GM23248 (cell line): ENCODE data around the gene LMX1B. TPM values are rescaled to one million over a fixed set of nuclear protein-coding genes. Genes with fewer than 3 reads are reported as not detected.
"Not testable (repeated sequence)": the region's sequence is repeated elsewhere in the genome, so short reads cannot be mapped to it uniquely, and the experiment has no call there.

Experiments
- DNase-seq: peaks from one replicate; pipeline ENCODE4 v3.0.0-alpha.2; 2015
- H2AFZ ChIP-seq: fragments of 200-600 bp; sonication (generic); 2 replicates; pipeline ENCODE4 v1.6.1; 2016; ENCODE audit warnings: antibody characterized with exemption
- H3F3A ChIP-seq: fragments of 200-600 bp; sonication (generic); 2 replicates; pipeline ENCODE4 v1.6.1; 2016; ENCODE audit warnings: mild to moderate bottlenecking, antibody characterized with exemption, mixed run types; ENCODE audit not compliant: insufficient read depth
- H3K27ac ChIP-seq: fragments of 200-600 bp; sonication (generic); 2 replicates; pipeline ENCODE4 v1.5.1; 2016; ENCODE audit warnings: mild to moderate bottlenecking
- H3K27me3 ChIP-seq: fragments of 200-600 bp; sonication (generic); replicated peaks from 2 replicates; pipeline ENCODE4 v1.6.1; 2016; ENCODE audit warnings: mild to moderate bottlenecking; ENCODE audit not compliant: insufficient read depth
- H3K36me3 ChIP-seq: fragments of 200-600 bp; sonication (generic); 2 replicates; pipeline ENCODE4 v1.6.1; 2016; ENCODE audit warnings: low read depth, mild to moderate bottlenecking
- H3K4me1 ChIP-seq: fragments of 200-600 bp; sonication (generic); 2 replicates; pipeline ENCODE4 v1.6.1; 2016; ENCODE audit warnings: mild to moderate bottlenecking; ENCODE audit not compliant: insufficient read depth
- H3K4me2 ChIP-seq: fragments of 200-600 bp; sonication (generic); one replicate; pipeline ENCODE4 v1.6.1; 2016; ENCODE audit warnings: mild to moderate bottlenecking; ENCODE audit not compliant: unreplicated experiment
- H3K4me3 ChIP-seq: fragments of 200-600 bp; sonication (generic); 2 replicates; pipeline ENCODE4 v1.5.1; 2016; ENCODE audit warnings: mild to moderate bottlenecking
- H3K79me2 ChIP-seq: fragments of 200-600 bp; sonication (generic); 2 replicates; pipeline ENCODE4 v1.6.1; 2016; ENCODE audit warnings: mild to moderate bottlenecking; ENCODE audit not compliant: insufficient read depth
- H3K9ac ChIP-seq: fragments of 200-600 bp; sonication (generic); 2 replicates; pipeline ENCODE4 v1.6.1; 2016; ENCODE audit warnings: mild to moderate bottlenecking
- H3K9me2 ChIP-seq: fragments of 200-600 bp; sonication (generic); 2 replicates; pipeline ENCODE4 v1.6.1; 2016; ENCODE audit warnings: mixed run types, mild to moderate bottlenecking, moderate library complexity; ENCODE audit not compliant: insufficient read depth
- H3K9me3 ChIP-seq: fragments of 200-600 bp; sonication (generic); one replicate; pipeline ENCODE4 v1.6.1; 2017; ENCODE audit warnings: low read depth
- H4K20me1 ChIP-seq: fragments of 200-600 bp; sonication (generic); 2 replicates; pipeline ENCODE4 v1.6.0; 2016; ENCODE audit not compliant: insufficient read depth
- EZH2 ChIP-seq: fragments of 200-600 bp; sonication (generic); IDR thresholded peaks from 2 replicates; pipeline ENCODE4 v1.6.1; 2018; ENCODE audit warnings: antibody characterized with exemption, mild to moderate bottlenecking; ENCODE audit not compliant: insufficient read depth, poor library complexity, severe bottlenecking
- EZH2phosphoT487 ChIP-seq: fragments of 200-600 bp; sonication (generic); IDR thresholded peaks from 2 replicates; pipeline ENCODE4 v1.6.1; 2018; ENCODE audit warnings: antibody characterized with exemption, moderate library complexity, mild to moderate bottlenecking, low read depth; ENCODE audit not compliant: insufficient read depth
- WGBS, 2 experiments: methylation state at CpG; one replicate each; pipeline ENCODE4 v1.1.6; 2015 to 2017; ENCODE audit warnings: low lambda C conversion rate in 2 of 2, low coverage in 1 of 2; ENCODE audit errors: missing lambda C conversion rate in 2 of 2; 5-methylcytosine and 5-hydroxymethylcytosine counted together
- in situ Hi-C: fragments of 300-500 bp; cut with MboI; formaldehyde crosslinking; loops from 2 replicates; pipeline ENCODE4 v1.15.0; 2020
- polyA plus RNA-seq: library from polyadenylated mRNA; unstranded; fragments of >200 nt; fragmentation: Nextera tagmentation; extraction: Ambion mirVana; gene quantifications from 2 replicates; pipeline ENCODE4 v1.2.1, GENCODE V29; 2016
- total RNA-seq: library from RNA; depleted of rRNA; stranded (reverse); fragments of >200 nt; shearing (Covaris generic); gene quantifications from 2 replicates; pipeline ENCODE4 v1.2.3, GENCODE V29; 2014

The LMX1B gene
- total and polyA plus RNA-seq, 2 experiments from 2014 or later = not detected

DNA sequence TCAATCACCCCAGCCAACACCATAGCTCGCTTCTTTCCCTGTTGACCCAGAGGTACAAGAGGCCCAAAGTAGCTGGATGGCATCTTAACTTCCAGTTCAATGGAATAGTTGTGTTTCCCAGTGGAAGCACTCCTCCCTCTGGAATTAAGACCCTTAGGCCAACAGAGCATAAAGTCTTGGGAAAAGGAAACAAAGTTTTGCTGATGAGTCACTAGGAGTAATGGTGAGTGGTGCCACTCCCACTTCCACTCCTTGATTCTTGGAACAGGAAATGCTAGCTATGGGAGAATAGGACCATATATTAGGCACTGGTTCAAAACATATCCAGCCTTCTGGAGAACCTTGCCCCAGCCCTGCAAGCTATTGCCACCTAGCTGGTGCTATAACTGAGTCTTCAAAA, 44.7 kb upstream of the LMX1B start:
- Histone ChIP-seq H3K9me2 (no peaks in the 10 kb centered on the region), H3K4me2 (no peak overlapping the region), H3K4me1 (no peaks in the 10 kb centered on the region), H3K9me3 (no peaks in the 10 kb centered on the region), H3K79me2 (no peaks in the 10 kb centered on the region), H2AFZ (no peak overlapping the region), H3K4me3 (no peak overlapping the region), H3K27ac (no peak overlapping the region), H3K27me3 (peaks cover 18% of the 10 kb centered on the region; the same call in 1 of the 2 replicates), H3K9ac (no peak overlapping the region), H3F3A (no peaks in the 10 kb centered on the region), H3K36me3 (no peaks in the 10 kb centered on the region), H4K20me1 (no peaks in the 10 kb centered on the region)
- TF ChIP-seq EZH2phosphoT487 (no peak), EZH2 (no peak)
- in situ Hi-C loops = no loop called here
- peak; percentile 33 for DNase-seq
- 96 to 100% methylated on average over 1 of the region's 1 CpG for WGBS, 2 experiments

DNA sequence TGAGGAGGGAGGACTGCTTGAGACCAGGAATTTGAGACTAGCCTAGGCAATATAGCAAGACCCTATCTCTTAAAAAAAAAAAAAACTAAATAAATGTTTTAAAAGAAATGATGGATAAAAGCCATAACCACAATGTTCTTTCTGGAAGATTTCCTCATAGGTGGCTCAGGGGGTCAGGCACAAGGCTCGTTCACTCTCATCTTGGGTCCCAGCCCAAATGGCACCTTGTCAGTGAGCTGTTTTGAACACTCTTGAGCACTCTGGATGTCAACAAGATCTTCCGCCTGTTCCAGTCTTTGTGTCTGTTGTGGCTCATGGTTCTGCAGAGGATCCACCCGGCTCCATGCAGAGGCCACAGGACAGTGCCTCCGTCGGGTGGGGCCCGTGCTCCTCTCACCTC, 35.7 kb upstream of the LMX1B start:
- no peak overlapping the region for H2AFZ ChIP-seq
- no peaks in the 10 kb centered on the region for H3K9me2 ChIP-seq
- in situ Hi-C loops = no loop called here
- no peaks in the 10 kb centered on the region for H3K36me3 ChIP-seq
- no peaks in the 10 kb centered on the region for H3F3A ChIP-seq
- H4K20me1 ChIP-seq = no peaks in the 10 kb centered on the region
- no peaks in the 10 kb centered on the region for H3K79me2 ChIP-seq
- no peak overlapping the region for H3K4me3 ChIP-seq
- no peak overlapping the region for H3K4me2 ChIP-seq
- no peaks in the 10 kb centered on the region for H3K9me3 ChIP-seq
- H3K9ac ChIP-seq = no peak overlapping the region
- H3K4me1 ChIP-seq = no peaks in the 10 kb centered on the region
- H3K27me3 ChIP-seq = peaks cover 34% of the 10 kb centered on the region
- no peak for DNase-seq
- TF ChIP-seq EZH2 (no peak), EZH2phosphoT487 (no peak)
- 55 to 60% methylated on average over 6 of the region's 6 CpGs for WGBS, 2 experiments
- no peak overlapping the region for H3K27ac ChIP-seq

DNA sequence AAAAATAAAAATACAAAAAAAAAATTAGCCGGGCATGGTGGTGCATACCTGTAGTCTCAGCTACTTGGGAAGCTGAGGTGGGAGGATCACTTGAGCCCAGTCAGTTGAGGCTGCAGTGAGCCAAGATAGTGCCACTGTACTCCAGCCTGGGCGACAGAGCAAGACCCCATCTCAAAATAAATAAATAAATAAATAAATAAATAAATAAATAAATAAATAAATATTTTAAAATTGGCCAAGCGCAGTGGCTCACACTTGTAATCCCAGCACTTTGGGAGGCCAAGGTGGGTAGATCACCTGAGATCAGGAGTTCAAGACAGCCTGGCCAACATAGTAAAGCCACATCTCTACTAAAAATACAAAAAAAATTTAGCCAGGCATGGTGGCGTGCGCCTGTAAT, 33.4 kb upstream of the LMX1B start:
- H3K4me3 ChIP-seq, H2AFZ ChIP-seq, H3K9ac ChIP-seq, H4K20me1 ChIP-seq, DNase-seq, H3K4me2 ChIP-seq, H3K36me3 ChIP-seq, H3K27ac ChIP-seq, H3K9me2 ChIP-seq, H3K9me3 ChIP-seq, H3K4me1 ChIP-seq, in situ Hi-C loops, H3K79me2 ChIP-seq, H3F3A ChIP-seq: not testable (repeated sequence)
- peaks cover 43% of the 10 kb centered on the region for H3K27me3 ChIP-seq
- 64 to 66% methylated on average over 5 of the region's 5 CpGs for WGBS, 2 experiments

DNA sequence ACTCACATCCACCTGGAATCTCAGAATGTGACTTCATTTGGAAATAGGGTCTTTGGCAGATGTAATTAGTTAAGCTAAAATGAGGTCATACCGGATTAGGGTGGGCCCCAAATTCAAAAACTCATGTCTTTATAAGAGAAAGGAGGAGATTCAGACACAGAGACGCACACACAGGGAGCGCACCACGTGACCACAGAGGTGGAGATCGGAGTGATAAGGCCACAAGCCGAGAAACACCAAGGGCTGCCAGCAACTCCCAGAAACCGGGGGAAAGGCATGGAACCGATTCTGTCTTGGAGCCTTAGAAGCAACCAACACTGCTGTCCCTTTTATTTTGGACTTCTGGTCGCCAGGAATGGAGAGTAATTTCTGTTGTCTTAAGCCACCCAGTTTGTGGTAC, 31.8 kb upstream of the LMX1B start:
- no peak overlapping the region for H3K4me2 ChIP-seq
- H3K27ac ChIP-seq = no peak overlapping the region
- WGBS, 2 experiments = 23 to 40% methylated on average over 9 of the region's 9 CpGs
- no peak for DNase-seq
- no peaks in the 10 kb centered on the region for H4K20me1 ChIP-seq
- H3K9me2 ChIP-seq = no peaks in the 10 kb centered on the region
- in situ Hi-C loops = no loop called here
- no peak overlapping the region for H2AFZ ChIP-seq
- no peaks in the 10 kb centered on the region for H3K36me3 ChIP-seq
- no peak overlapping the region for H3K9ac ChIP-seq
- no peaks in the 10 kb centered on the region for H3K9me3 ChIP-seq
- no peaks in the 10 kb centered on the region for H3F3A ChIP-seq
- H3K79me2 ChIP-seq = no peaks in the 10 kb centered on the region
- no peak overlapping the region for H3K4me3 ChIP-seq
- peaks cover 41% of the 10 kb centered on the region for H3K27me3 ChIP-seq
- TF ChIP-seq EZH2phosphoT487 (no peak), EZH2 (no peak)
- H3K4me1 ChIP-seq = no peaks in the 10 kb centered on the region

DNA sequence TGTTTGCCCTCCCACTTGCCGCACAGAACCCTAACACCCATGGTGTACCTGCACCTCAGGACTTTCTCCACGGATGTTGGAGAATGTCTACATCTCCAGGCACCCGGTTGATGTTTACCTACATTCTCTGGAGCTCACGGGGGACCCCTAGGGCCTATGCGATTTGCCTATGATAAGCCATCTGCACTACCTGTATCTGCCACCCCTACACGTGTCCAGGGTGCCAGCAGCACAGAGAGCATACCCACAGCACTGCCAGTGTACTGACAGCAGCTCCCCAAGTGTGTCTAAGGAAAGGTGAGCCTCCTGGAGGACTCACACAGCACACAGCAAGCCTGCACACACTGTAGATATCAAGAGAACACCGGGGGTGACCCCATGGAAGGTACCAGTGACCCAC, 31.3 kb upstream of the LMX1B start:
- Histone ChIP-seq H3K27me3 (peaks cover 42% of the 10 kb centered on the region), H2AFZ (no peak overlapping the region), H3K4me3 (no peak overlapping the region), H3K9ac (no peak overlapping the region), H3K4me2 (no peak overlapping the region), H4K20me1 (no peaks in the 10 kb centered on the region), H3K27ac (no peak overlapping the region), H3K36me3 (no peaks in the 10 kb centered on the region), H3K9me2 (no peaks in the 10 kb centered on the region), H3K4me1 (no peaks in the 10 kb centered on the region), H3F3A (no peaks in the 10 kb centered on the region), H3K9me3 (no peaks in the 10 kb centered on the region), H3K79me2 (no peaks in the 10 kb centered on the region)
- 48% methylated on average over 7 of the region's 7 CpGs for WGBS, 2 experiments
- in situ Hi-C loops = no loop called here
- TF ChIP-seq EZH2phosphoT487 (no peak), EZH2 (no peak)
- DNase-seq = no peak
